ENCODE data around the gene PTAFR.

PTAFR gene

DNA sequence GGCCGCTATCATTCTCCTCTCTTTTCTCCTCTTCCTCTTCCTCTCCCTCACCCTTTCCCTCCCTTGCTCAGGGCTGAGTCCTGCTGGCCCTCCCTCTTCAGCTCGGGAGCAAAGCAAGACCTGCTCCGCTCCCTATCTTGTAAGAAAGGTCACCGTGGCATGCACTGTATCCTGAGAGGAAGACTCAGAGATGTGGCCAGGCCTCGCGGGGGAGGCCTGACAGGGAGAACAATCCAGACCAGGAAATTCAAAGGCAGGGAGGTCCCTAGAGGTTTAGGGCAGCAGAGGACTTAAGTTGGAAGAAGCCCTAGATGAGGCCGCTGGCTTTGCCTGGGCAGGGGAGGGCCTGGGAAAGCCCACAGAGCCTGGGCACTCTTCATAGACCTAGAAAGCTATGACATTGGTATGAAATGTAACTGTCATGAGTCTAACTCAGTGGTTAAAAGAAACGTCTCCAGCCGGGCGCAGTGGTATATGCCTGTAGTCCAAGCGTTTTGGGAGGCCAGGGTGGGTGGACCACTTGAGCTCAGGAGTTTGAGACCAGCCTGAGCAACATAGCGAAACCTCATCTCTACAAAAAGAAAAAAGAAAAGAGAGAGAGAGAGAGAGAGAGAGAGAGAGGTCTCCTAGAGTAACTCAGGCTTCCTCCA is 14.6 kb upstream of the PTAFR start:
- ChIA-PET POLR2A (interaction anchor here (1.2 kb wide), 1 partner anchor 17 kb away, joined by 3 read pairs; no protein-coding TSS in a partner anchor), CTCF (interaction anchor here (5.6 kb wide), 1 partner anchor 100 kb away, joined by 25 read pairs; no protein-coding TSS in a partner anchor)
- no peak for DNase-seq
- Histone ChIP-seq H3K27me3 (replicated peaks in 2 of 5; ENCODE audit: control insufficient read depth in 4 of 5, insufficient read depth in 5 of 5, low read length in 4 of 5) (no peaks in the 10 kb centered on the region), H3K4me1 (ENCODE audit: control extremely low read depth in 1 of 4, control insufficient read depth in 4 of 4, insufficient read depth in 4 of 4, low read length in 3 of 4) (peaks cover 0 to 12% (median 3%) of the 10 kb centered on the region in 4 experiments), H3K9me3 (ENCODE audit: control extremely low read depth in 1 of 5, control insufficient read depth in 4 of 5, insufficient read depth in 2 of 5, low read depth in 1 of 5, low read length in 4 of 5) (no peaks in the 10 kb centered on the region), H3K36me3 (ENCODE audit: control insufficient read depth in 4 of 4, insufficient read depth in 4 of 4, low read length in 3 of 4) (peaks cover 0 to 4% (median 0%) of the 10 kb centered on the region in 4 experiments), H3K4me3 (ENCODE audit: control insufficient read depth in 1 of 7, extremely low read depth in 1 of 7, insufficient read depth in 4 of 7, low read depth in 2 of 7, low read length in 6 of 7) (no peak overlapping the region), H3K27ac (ENCODE audit: insufficient read depth in 1 of 2, low read depth in 1 of 2, low read length in 2 of 2, poor library complexity in 1 of 2, severe bottlenecking in 2 of 2) (no peak overlapping the region)
- 73% methylated on average over 6 of the region's 12 CpGs for WGBS (ENCODE audit: insufficient coverage)

- Histone ChIP-seq H3K9me3 (ENCODE audit: control extremely low read depth in 1 of 5, control insufficient read depth in 4 of 5, insufficient read depth in 2 of 5, low read depth in 1 of 5, low read length in 4 of 5) (no peaks in the 10 kb centered on the region), H3K4me1 (ENCODE audit: control extremely low read depth in 1 of 4, control insufficient read depth in 4 of 4, insufficient read depth in 4 of 4, low read length in 3 of 4) (peaks cover 0 to 11% (median 3%) of the 10 kb centered on the region in 4 experiments), H3K27ac (ENCODE audit: insufficient read depth in 1 of 2, low read depth in 1 of 2, low read length in 2 of 2, poor library complexity in 1 of 2, severe bottlenecking in 2 of 2) (no peak overlapping the region), H3K4me3 (ENCODE audit: control insufficient read depth in 1 of 7, extremely low read depth in 1 of 7, insufficient read depth in 4 of 7, low read depth in 2 of 7, low read length in 6 of 7) (no peak overlapping the region), H3K36me3 (ENCODE audit: control insufficient read depth in 4 of 4, insufficient read depth in 4 of 4, low read length in 3 of 4) (peaks cover 0 to 4% (median 0%) of the 10 kb centered on the region in 4 experiments), H3K27me3 (replicated peaks in 2 of 5; ENCODE audit: control insufficient read depth in 4 of 5, insufficient read depth in 5 of 5, low read length in 4 of 5) (no peaks in the 10 kb centered on the region)
- 53% methylated on average over 3 of the region's 3 CpGs for WGBS (ENCODE audit: insufficient coverage)
- peak in 2 of 3 donors; percentile 44 to 46 for DNase-seq
- CTCF ChIA-PET: interaction anchor here (5.6 kb wide), 1 partner anchor 99 kb away, joined by 25 read pairs; no protein-coding TSS in a partner anchor
- POLR2A ChIA-PET: interaction anchor here (1.2 kb wide), 1 partner anchor 17 kb away, joined by 3 read pairs; no protein-coding TSS in a partner anchor
Measured at GRCh38 chr1:28190337-28190979, 14.0 kb upstream of the PTAFR start.

- no peak for DNase-seq
- Histone ChIP-seq H3K9me3 (ENCODE audit: control extremely low read depth in 1 of 5, control insufficient read depth in 4 of 5, insufficient read depth in 2 of 5, low read depth in 1 of 5, low read length in 4 of 5) (no peaks in the 10 kb centered on the region), H3K4me3 (ENCODE audit: control insufficient read depth in 1 of 7, extremely low read depth in 1 of 7, insufficient read depth in 4 of 7, low read depth in 2 of 7, low read length in 6 of 7) (no peak overlapping the region), H3K27me3 (replicated peaks in 2 of 5; ENCODE audit: control insufficient read depth in 4 of 5, insufficient read depth in 5 of 5, low read length in 4 of 5) (no peaks in the 10 kb centered on the region), H3K4me1 (ENCODE audit: control extremely low read depth in 1 of 4, control insufficient read depth in 4 of 4, insufficient read depth in 4 of 4, low read length in 3 of 4) (peaks cover 0 to 16% (median 12%) of the 10 kb centered on the region in 4 experiments), H3K27ac (ENCODE audit: insufficient read depth in 1 of 2, low read depth in 1 of 2, low read length in 2 of 2, poor library complexity in 1 of 2, severe bottlenecking in 2 of 2) (no peak overlapping the region), H3K36me3 (ENCODE audit: control insufficient read depth in 4 of 4, insufficient read depth in 4 of 4, low read length in 3 of 4) (no peaks in the 10 kb centered on the region)
- WGBS (ENCODE audit: insufficient coverage): 83% methylated on average over 1 of the region's 1 CpG
- POLR2A ChIA-PET: no interaction called here
- CTCF ChIA-PET: no interaction called here
Measured at GRCh38 chr1:28185071-28185470, 8.6 kb upstream of the PTAFR start.

DNA sequence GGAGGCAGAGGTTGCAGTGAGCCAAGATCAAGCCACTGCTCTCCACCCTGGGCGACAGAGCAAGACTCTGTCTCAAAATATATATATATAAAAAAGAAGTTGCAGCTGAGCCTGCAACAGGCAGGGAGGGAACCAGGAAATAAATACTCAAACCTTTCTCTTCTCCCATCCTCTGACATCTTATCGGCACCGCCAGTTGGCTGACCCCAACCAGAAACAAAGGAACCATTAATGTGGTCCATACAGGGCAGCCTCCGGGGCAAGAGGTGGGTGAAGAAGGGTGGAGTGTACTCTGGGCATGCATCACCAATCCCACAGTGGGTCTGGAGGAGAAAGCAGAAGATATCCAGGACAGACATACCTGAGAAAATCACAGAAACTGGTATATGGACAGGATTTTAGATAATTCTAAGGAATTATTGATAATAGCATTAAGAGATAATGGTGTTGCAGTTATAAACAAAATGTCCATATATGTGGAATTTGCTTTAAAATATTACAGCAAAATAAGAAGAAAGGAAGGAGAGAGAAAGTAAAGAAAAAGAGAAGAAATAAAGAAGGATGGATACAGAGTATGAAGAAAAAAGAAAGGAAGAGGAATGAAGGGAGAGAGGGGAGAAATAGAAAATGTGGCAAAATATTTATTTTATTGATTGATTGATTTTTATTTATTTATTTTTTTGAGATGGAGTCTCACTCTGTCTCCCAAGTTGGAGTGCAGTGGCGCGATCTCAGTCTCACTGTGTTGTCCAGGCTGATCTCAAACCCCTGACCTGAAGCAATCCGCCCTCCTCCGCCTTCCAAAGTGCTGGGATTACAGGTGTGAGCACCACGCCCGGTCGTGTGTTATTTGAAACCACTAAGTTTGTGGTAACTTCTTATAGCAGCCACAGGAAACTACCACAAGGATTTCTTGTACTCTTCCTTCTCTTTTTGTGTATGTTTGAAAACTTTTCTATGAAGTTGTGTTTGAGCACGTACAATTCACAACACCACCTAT is 4.1 kb upstream of the PTAFR start:
- Histone ChIP-seq H3K27me3 (replicated peaks in 2 of 5; ENCODE audit: control insufficient read depth in 4 of 5, insufficient read depth in 5 of 5, low read length in 4 of 5) (no peaks in the 10 kb centered on the region), H3K9me3 (ENCODE audit: control extremely low read depth in 1 of 5, control insufficient read depth in 4 of 5, insufficient read depth in 2 of 5, low read depth in 1 of 5, low read length in 4 of 5) (no peaks in the 10 kb centered on the region), H3K36me3 (ENCODE audit: control insufficient read depth in 4 of 4, insufficient read depth in 4 of 4, low read length in 3 of 4) (no peaks in the 10 kb centered on the region), H3K4me1 (ENCODE audit: control extremely low read depth in 1 of 4, control insufficient read depth in 4 of 4, insufficient read depth in 4 of 4, low read length in 3 of 4) (peaks cover 4 to 39% (median 35%) of the 10 kb centered on the region in 4 experiments), H3K4me3 (ENCODE audit: control insufficient read depth in 1 of 7, extremely low read depth in 1 of 7, insufficient read depth in 4 of 7, low read depth in 2 of 7, low read length in 6 of 7) (peak overlapping the region in 2 of 7 experiments; percentile 52 to 63), H3K27ac (ENCODE audit: insufficient read depth in 1 of 2, low read depth in 1 of 2, low read length in 2 of 2, poor library complexity in 1 of 2, severe bottlenecking in 2 of 2) (no peak overlapping the region)
- WGBS (ENCODE audit: insufficient coverage): 45% methylated on average over 4 of the region's 12 CpGs
- DNase-seq: peak in 2 of 3 donors; percentile 47 to 56
- POLR2A ChIA-PET: no interaction called here
- CTCF ChIA-PET: no interaction called here

DNA sequence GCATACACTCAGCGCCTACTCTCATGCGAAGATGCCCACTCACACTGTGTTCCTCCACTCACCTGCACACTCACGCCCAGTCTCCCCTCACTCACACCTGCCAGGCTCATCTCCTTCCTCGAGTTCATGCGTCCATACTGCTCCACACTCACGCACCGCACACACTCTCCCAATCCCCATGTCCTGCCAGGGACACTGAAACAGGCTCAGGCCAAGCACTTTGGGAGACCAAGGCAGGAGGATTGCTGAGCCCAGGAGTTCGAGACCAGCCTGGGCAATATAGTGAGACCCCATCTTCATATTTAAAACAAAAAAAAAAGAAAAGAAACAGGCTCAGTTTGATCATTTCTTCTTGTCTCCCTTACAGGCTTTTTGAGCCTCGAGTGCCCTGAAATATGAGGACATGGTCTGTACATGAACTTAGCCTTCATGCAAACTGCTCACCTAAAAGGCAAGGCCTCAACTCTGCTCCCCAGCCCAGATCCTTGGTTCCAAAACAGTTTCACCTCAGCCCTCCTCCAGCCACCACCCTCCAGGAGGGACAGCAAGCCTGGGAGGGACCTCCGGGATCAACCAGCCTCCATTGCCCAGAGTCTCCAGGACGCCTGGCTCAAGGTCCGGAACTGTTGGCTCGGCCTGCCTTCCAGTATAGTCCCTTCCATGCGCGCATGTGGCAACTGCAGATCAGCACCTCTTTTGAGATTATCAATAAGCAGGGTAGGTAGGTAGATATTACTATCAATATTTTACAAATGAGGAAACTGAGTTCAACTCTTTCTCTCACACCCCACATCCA is 2.4 kb upstream of the PTAFR start:
- no peak overlapping the region for H3K27ac ChIP-seq (ENCODE audit: insufficient read depth in 1 of 2, low read depth in 1 of 2, low read length in 2 of 2, poor library complexity in 1 of 2, severe bottlenecking in 2 of 2)
- no peak for DNase-seq
- ChIA-PET CTCF (no interaction called here), POLR2A (no interaction called here)
- H3K9me3 ChIP-seq (ENCODE audit: control extremely low read depth in 1 of 5, control insufficient read depth in 4 of 5, insufficient read depth in 2 of 5, low read depth in 1 of 5, low read length in 4 of 5): no peaks in the 10 kb centered on the region
- peaks cover 5 to 54% (median 49%) of the 10 kb centered on the region in 4 experiments for H3K4me1 ChIP-seq (ENCODE audit: control extremely low read depth in 1 of 4, control insufficient read depth in 4 of 4, insufficient read depth in 4 of 4, low read length in 3 of 4)
- no peaks in the 10 kb centered on the region for H3K27me3 ChIP-seq (replicated peaks in 2 of 5; ENCODE audit: control insufficient read depth in 4 of 5, insufficient read depth in 5 of 5, low read length in 4 of 5)
- whole genome bisulfite sequencing (ENCODE audit: insufficient coverage): 96% methylated on average over 9 of the region's 15 CpGs
- no peaks in the 10 kb centered on the region for H3K36me3 ChIP-seq (ENCODE audit: control insufficient read depth in 4 of 4, insufficient read depth in 4 of 4, low read length in 3 of 4)
- H3K4me3 ChIP-seq (ENCODE audit: control insufficient read depth in 1 of 7, extremely low read depth in 1 of 7, insufficient read depth in 4 of 7, low read depth in 2 of 7, low read length in 6 of 7): no peak overlapping the region

GRCh38 chr1:28175955-28176485 is 470 bp downstream of the PTAFR start:
- no peak for DNase-seq
- CTCF ChIA-PET: no interaction called here
- peaks cover 0 to 2% (median 0%) of the 10 kb centered on the region in 4 experiments for H3K36me3 ChIP-seq (ENCODE audit: control insufficient read depth in 4 of 4, insufficient read depth in 4 of 4, low read length in 3 of 4)
- H3K4me3 ChIP-seq (ENCODE audit: control insufficient read depth in 1 of 7, extremely low read depth in 1 of 7, insufficient read depth in 4 of 7, low read depth in 2 of 7, low read length in 6 of 7): peak overlapping the region in 6 of 7 experiments; percentile 35 to 71 (median 60)
- peaks cover 10 to 72% (median 68%) of the 10 kb centered on the region in 4 experiments for H3K4me1 ChIP-seq (ENCODE audit: control extremely low read depth in 1 of 4, control insufficient read depth in 4 of 4, insufficient read depth in 4 of 4, low read length in 3 of 4)
- WGBS (ENCODE audit: insufficient coverage): 30% methylated on average over 6 of the region's 8 CpGs
- peak overlapping the region in 1 of 2 experiments; percentile 34 for H3K27ac ChIP-seq (ENCODE audit: insufficient read depth in 1 of 2, low read depth in 1 of 2, low read length in 2 of 2, poor library complexity in 1 of 2, severe bottlenecking in 2 of 2)
- H3K9me3 ChIP-seq (ENCODE audit: control extremely low read depth in 1 of 5, control insufficient read depth in 4 of 5, insufficient read depth in 2 of 5, low read depth in 1 of 5, low read length in 4 of 5): no peaks in the 10 kb centered on the region
- H3K27me3 ChIP-seq (replicated peaks in 2 of 5; ENCODE audit: control insufficient read depth in 4 of 5, insufficient read depth in 5 of 5, low read length in 4 of 5): no peaks in the 10 kb centered on the region
- POLR2A ChIA-PET: no interaction called here
